PFSK-1 (cell line): ENCODE data around the gene USP17L29. TPM values are rescaled to one million over a fixed set of nuclear protein-coding genes. Genes with fewer than 3 reads are reported as not detected.
"Not testable (repeated sequence)": the region's sequence is repeated elsewhere in the genome, so short reads cannot be mapped to it uniquely, and the experiment has no call there.

Experiments used
- FOXP2 ChIP-seq: optimal IDR thresholded peaks from 2 replicates; pipeline ENCODE3; 2011; ENCODE audit warnings: borderline replicate concordance, control low read depth, inconsistent platforms; ENCODE audit not compliant: insufficient read depth; ENCODE audit errors: extremely low read length, extremely low read depth
- POLR2AphosphoS5 ChIP-seq: IDR thresholded peaks from 2 replicates; pipeline ENCODE4 v1.6.1; 2012; ENCODE audit warnings: low read depth, mild to moderate bottlenecking, control low read depth, low read length, moderate library complexity
- REST ChIP-seq, 2 experiments: IDR thresholded peaks; 2 replicates each; pipeline versions ENCODE4 v1.6.1 to v1.8.0; 2011 to 2012; ENCODE audit warnings: low read depth in 2 of 2, low read length in 2 of 2, control low read depth in 1 of 2, inconsistent platforms in 1 of 2, mild to moderate bottlenecking in 1 of 2, moderate library complexity in 1 of 2; ENCODE audit not compliant: insufficient read depth in 1 of 2
- SIN3A ChIP-seq: IDR thresholded peaks from 2 replicates; pipeline ENCODE4 v1.6.1; 2012; ENCODE audit warnings: mild to moderate bottlenecking, low read length, moderate library complexity, borderline replicate concordance; ENCODE audit not compliant: insufficient read depth
- TAF1 ChIP-seq: IDR thresholded peaks from 2 replicates; pipeline ENCODE4 v1.6.1; 2012; ENCODE audit warnings: low read length, control low read depth, borderline replicate concordance; ENCODE audit not compliant: insufficient read depth
- polyA plus RNA-seq: library from polyadenylated mRNA; unstranded; fragments of >200 nt; gene quantifications from one replicate; pipeline ENCODE4 v1.2.1, GENCODE V29; 2012; ENCODE audit warnings: low read depth, missing spikeins; ENCODE audit not compliant: insufficient read length

Gene USP17L29, protein sequence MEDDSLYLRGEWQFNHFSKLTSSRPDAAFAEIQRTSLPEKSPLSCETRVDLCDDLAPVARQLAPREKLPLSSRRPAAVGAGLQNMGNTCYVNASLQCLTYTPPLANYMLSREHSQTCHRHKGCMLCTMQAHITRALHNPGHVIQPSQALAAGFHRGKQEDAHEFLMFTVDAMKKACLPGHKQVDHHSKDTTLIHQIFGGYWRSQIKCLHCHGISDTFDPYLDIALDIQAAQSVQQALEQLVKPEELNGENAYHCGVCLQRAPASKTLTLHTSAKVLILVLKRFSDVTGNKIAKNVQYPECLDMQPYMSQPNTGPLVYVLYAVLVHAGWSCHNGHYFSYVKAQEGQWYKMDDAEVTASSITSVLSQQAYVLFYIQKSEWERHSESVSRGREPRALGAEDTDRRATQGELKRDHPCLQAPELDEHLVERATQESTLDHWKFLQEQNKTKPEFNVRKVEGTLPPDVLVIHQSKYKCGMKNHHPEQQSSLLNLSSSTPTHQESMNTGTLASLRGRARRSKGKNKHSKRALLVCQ
- not detected for polyA plus RNA-seq

DNA sequence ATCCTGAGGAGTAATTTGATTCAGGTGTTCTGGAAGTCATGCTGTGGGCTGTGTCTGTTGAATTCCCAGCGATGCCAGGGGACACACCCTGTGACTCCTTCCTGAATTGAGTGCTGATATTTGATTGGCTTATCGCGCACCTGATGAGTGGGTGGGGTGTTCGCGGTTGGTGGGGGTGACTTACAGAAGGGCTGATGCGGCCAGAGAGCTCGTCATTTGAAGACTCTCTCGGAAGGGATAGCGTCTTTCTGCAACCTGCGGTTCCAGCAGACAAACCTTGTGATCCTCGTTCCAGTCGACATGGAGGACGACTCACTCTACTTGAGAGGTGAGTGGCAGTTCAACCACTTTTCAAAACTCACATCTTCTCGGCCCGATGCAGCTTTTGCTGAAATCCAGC, at the start of gene USP17L29:
TSS of gene USP17L29 (plus strand) at position 301 of the 400 bp plus-strand sequence. CDS start at position 301, 0 bp downstream.
- not testable (repeated sequence) for TF ChIP-seq FOXP2, SIN3A, TAF1

GRCh38 chr4:9324865-9325264, 28.6 kb upstream of the USP17L29 start, which contains the start of gene USP17L24:
USP17L24 (plus strand) TSS chr4:9325165; CDS start chr4:9325165, 0 bp downstream.
- not testable (repeated sequence) for TF ChIP-seq POLR2AphosphoS5, SIN3A, FOXP2

DNA sequence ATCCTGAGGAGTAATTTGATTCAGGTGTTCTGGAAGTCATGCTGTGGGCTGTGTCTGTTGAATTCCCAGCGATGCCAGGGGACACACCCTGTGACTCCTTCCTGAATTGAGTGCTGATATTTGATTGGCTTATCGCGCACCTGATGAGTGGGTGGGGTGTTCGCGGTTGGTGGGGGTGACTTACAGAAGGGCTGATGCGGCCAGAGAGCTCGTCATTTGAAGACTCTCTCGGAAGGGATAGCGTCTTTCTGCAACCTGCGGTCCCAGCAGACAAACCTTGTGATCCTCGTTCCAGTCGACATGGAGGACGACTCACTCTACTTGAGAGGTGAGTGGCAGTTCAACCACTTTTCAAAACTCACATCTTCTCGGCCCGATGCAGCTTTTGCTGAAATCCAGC, 23.8 kb upstream of the USP17L29 start, which contains the start of gene USP17L25:
TSS of gene USP17L25 (plus strand) at position 301 of the 400 bp plus-strand sequence. CDS start at position 301, 0 bp downstream.
- TF ChIP-seq TAF1, SIN3A, FOXP2: not testable (repeated sequence)

GRCh38 chr4:9334358-9334757, 19.1 kb upstream of the USP17L29 start, which contains the start of gene USP17L26:
USP17L26 (plus strand) TSS chr4:9334658; CDS start chr4:9334658, 0 bp downstream.
- not testable (repeated sequence) for TF ChIP-seq POLR2AphosphoS5; REST (IDR thresholded peaks at IDR 0.05; ENCODE audit: insufficient read depth in 1 of 2, low read depth in 2 of 2, low read length in 2 of 2); TAF1

DNA sequence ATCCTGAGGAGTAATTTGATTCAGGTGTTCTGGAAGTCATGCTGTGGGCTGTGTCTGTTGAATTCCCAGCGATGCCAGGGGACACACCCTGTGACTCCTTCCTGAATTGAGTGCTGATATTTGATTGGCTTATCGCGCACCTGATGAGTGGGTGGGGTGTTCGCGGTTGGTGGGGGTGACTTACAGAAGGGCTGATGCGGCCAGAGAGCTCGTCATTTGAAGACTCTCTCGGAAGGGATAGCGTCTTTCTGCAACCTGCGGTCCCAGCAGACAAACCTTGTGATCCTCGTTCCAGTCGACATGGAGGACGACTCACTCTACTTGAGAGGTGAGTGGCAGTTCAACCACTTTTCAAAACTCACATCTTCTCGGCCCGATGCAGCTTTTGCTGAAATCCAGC, 14.3 kb upstream of the USP17L29 start, which contains the start of gene USP17L5:
TSS of gene USP17L5 (plus strand) at position 301 of the 400 bp plus-strand sequence. CDS start at position 301, 0 bp downstream.
- TF ChIP-seq FOXP2, TAF1, POLR2AphosphoS5: not testable (repeated sequence)

- not testable (repeated sequence) for TF ChIP-seq FOXP2; REST (IDR thresholded peaks at IDR 0.05; ENCODE audit: insufficient read depth in 1 of 2, low read depth in 2 of 2, low read length in 2 of 2); POLR2AphosphoS5
Measured at GRCh38 chr4:9343848-9344247, 9.6 kb upstream of the USP17L29 start, which contains the start of gene USP17L27. USP17L27 (plus strand) TSS chr4:9344148; CDS start chr4:9344148, 0 bp downstream.

DNA sequence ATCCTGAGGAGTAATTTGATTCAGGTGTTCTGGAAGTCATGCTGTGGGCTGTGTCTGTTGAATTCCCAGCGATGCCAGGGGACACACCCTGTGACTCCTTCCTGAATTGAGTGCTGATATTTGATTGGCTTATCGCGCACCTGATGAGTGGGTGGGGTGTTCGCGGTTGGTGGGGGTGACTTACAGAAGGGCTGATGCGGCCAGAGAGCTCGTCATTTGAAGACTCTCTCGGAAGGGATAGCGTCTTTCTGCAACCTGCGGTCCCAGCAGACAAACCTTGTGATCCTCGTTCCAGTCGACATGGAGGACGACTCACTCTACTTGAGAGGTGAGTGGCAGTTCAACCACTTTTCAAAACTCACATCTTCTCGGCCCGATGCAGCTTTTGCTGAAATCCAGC, 4.8 kb upstream of the USP17L29 start, which contains the start of gene USP17L28:
TSS of gene USP17L28 (plus strand) at position 301 of the 400 bp plus-strand sequence. CDS start at position 301, 0 bp downstream.
- TF ChIP-seq REST (IDR thresholded peaks at IDR 0.05; ENCODE audit: insufficient read depth in 1 of 2, low read depth in 2 of 2, low read length in 2 of 2); TAF1; POLR2AphosphoS5: not testable (repeated sequence)
